Testis (tissue), 3 donors: ENCODE data around the gene RNASEH2A. TPM values are rescaled to one million over a fixed set of nuclear protein-coding genes. Genes with fewer than 3 reads are reported as not detected.

ENCODE experiments used
- DNase-seq: peaks from one replicate; pipeline ENCODE4 v3.0.0-alpha.2; 2019
- H3K27ac ChIP-seq, 2 donors: fragments of 200-600 bp; sonication (generic); one replicate each; pipeline ENCODE4 v1.5.1; 2019
- H3K27me3 ChIP-seq: fragments of 200-600 bp; sonication (generic); one replicate; pipeline ENCODE4 v1.5.1; 2019
- H3K36me3 ChIP-seq: fragments of 200-600 bp; sonication (generic); one replicate; pipeline ENCODE4 v1.5.1; 2017; ENCODE audit warnings: low read depth; ENCODE audit errors: missing control alignments
- H3K4me1 ChIP-seq: fragments of 200-600 bp; sonication (generic); one replicate; pipeline ENCODE4 v1.5.1; 2019
- H3K4me3 ChIP-seq, 2 donors: fragments of 200-600 bp; sonication (generic); one replicate each; pipeline ENCODE4 v1.5.1; 2017 to 2019
- H3K9me3 ChIP-seq: fragments of 200-600 bp; sonication (generic); one replicate; pipeline ENCODE4 v1.5.1; 2017
- POLR2A ChIP-seq: fragments of 450-650 bp; IDR thresholded peaks from one replicate; pipeline ENCODE4 v1.6.1; 2017; ENCODE audit warnings: antibody characterized with exemption, mild to moderate bottlenecking, moderate library complexity
- WGBS, 2 donors: methylation state at CpG; one replicate each; pipeline ENCODE4 v1.1.5; 2018; 5-methylcytosine and 5-hydroxymethylcytosine counted together
- intact Hi-C: fragments of 100-400 bp; cut with DNase I; formaldehyde crosslinking; loops from one replicate; pipeline ENCODE4 v1.15.1; 2023; ENCODE audit warnings: low total_unique reads
- polyA plus RNA-seq: library from polyadenylated mRNA; stranded (reverse); fragments of 350-450 nt; fragmentation: Illumina TruSeq; extraction: RNeasy Lipid Tissue Mini Kit (QIAGEN cat#74804); gene quantifications from one replicate; pipeline ENCODE4 v1.2.3, GENCODE V29; 2014; ENCODE audit warnings: low read depth, low replicate concordance; ENCODE audit not compliant: insufficient read depth
- total RNA-seq, 2 donors: library from RNA; depleted of rRNA; stranded (reverse); fragments of >200 nt; gene quantifications; one replicate each; pipeline ENCODE4 v1.2.3, GENCODE V29; 2016
- TF ChIP-seq, protein P1 (sequence below), 3 experiments: fragments of 450-650 bp in 2 of 3; fragments of 200-600 bp in 1 of 3; sonication (generic) in 1 of 3; IDR thresholded peaks; one replicate each; pipeline ENCODE4 v1.5.1; 2016 to 2019; ENCODE audit warnings: antibody characterized with exemption in 3 of 3, mild to moderate bottlenecking in 2 of 3, moderate library complexity in 1 of 3

Gene RNASEH2A
- total and polyA plus RNA-seq, 3 donors from 2014 or later = 14.1 to 18.6 (median 15.7) TPM

DNA sequence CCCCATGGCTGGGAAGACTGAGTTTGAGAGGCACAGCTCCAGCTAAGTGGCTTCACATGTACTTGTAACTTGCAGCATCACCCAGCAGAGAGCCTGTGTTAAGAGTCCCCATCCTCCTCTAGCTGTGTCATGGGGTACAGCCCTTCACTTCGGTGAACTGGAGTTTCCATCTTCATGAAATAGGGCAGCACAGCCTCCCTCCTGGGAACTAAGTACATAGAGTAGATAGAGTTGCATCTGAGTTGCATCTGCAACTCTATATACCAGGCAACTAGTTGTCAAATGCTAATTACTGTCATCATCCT is 6.0 kb upstream of the RNASEH2A start:
- peaks cover 24% of the 10 kb centered on the region for H3K4me1 ChIP-seq
- no peaks in the 10 kb centered on the region for H3K27me3 ChIP-seq
- intact Hi-C loops = no loop called here
- no peak overlapping the region for H3K4me3 ChIP-seq
- no peaks in the 10 kb centered on the region for H3K9me3 ChIP-seq
- H3K27ac ChIP-seq = no peak overlapping the region
- H3K36me3 ChIP-seq = no peaks in the 10 kb centered on the region
- no peak for DNase-seq
- 43% methylated on average over 1 of the region's 1 CpG; no CpG with 5 or more reads in 1 of the 2 donors for WGBS, 2 donors
- TF ChIP-seq, protein P1, sequence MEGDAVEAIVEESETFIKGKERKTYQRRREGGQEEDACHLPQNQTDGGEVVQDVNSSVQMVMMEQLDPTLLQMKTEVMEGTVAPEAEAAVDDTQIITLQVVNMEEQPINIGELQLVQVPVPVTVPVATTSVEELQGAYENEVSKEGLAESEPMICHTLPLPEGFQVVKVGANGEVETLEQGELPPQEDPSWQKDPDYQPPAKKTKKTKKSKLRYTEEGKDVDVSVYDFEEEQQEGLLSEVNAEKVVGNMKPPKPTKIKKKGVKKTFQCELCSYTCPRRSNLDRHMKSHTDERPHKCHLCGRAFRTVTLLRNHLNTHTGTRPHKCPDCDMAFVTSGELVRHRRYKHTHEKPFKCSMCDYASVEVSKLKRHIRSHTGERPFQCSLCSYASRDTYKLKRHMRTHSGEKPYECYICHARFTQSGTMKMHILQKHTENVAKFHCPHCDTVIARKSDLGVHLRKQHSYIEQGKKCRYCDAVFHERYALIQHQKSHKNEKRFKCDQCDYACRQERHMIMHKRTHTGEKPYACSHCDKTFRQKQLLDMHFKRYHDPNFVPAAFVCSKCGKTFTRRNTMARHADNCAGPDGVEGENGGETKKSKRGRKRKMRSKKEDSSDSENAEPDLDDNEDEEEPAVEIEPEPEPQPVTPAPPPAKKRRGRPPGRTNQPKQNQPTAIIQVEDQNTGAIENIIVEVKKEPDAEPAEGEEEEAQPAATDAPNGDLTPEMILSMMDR (IDR thresholded peaks at IDR 0.05) = no peak
- no peak for TF ChIP-seq POLR2A

DNA sequence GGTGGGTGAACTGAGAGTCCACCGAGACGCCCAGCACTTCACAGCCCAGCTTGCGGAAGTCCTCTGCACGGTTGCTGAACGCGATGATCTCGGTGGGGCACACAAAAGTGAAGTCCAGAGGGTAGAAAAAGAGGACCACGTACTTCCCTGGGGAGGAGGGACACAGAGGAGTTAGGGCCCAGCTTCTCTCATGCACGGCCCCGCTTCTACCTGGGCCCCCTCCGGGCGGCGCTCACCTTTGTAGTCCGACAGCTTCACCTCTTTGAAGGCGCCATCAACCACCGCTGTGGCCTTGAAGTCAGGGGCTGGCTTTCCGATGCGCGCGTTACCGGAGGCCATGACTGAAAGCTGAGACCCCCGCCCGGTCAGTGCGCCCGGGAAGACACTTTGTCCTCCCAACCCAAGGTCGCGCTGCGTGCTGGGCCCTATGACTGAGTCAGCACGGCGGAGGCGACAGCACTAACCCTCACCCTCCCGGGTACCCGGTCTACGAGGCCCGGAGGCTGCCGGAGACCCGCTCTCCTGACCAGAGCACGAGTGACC is 5.4 kb upstream of the RNASEH2A start:
- Histone ChIP-seq H3K9me3 (no peaks in the 10 kb centered on the region), H3K27me3 (no peaks in the 10 kb centered on the region), H3K36me3 (no peaks in the 10 kb centered on the region), H3K4me1 (peaks cover 20% of the 10 kb centered on the region), H3K4me3 (peak overlapping the region; percentile 78 to 87), H3K27ac (peak overlapping the region; percentile 69 to 70)
- no peak for TF ChIP-seq POLR2A
- TF ChIP-seq, protein P1 (IDR thresholded peaks at IDR 0.05) = no peak
- WGBS, 2 donors = 4% methylated on average over 11 to 37 of the region's 38 CpGs
- intact Hi-C loops = no loop called here
- DNase-seq = peak; percentile 25

DNA sequence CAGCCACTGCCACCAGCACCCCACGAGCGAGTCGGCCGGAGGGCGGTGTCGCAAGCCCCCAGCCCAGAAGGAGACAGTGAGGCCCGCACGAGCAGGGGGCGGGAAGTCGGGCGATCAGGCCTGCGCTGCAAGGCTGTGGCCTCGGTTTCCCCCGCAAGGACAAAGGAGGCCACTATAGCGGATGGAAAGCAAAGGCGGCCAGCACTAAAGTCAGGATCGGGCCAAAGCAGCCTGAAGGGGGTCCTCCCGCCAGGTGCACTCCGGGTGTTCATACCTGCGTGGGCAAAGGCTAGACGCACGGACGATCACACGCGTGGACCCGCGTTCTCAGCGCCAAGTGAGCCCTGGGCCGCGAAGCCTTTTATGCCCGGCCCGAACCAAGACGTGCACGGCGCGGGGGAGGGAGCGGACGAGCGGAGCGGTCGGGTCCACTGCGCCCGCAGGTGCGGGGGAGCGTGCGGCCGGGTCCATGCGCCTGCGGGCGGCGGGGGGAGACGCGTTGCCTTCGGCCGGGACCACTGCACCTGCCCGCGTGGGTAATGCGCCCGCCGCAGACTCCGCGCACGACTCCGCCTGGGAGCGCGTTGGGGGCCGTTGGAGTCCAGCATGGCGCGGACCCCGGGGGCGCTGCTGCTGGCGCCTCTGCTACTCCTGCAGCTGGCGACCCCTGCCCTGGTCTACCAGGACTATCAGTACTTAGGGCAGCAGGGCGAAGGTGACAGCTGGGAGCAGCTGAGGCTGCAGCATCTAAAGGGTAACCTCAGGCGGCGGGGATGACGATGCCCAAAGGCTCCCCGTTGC is 4.7 kb upstream of the RNASEH2A start, which contains the start of the genes PRDX2 and THSD8:
TSS of gene PRDX2 (minus strand) at position 335 of the 801 bp plus-strand sequence. CDS start 539 bp downstream, outside the sequence.
TSS of gene THSD8 (plus strand) at position 604 of the 801 bp plus-strand sequence. CDS start at position 607, 3 bp downstream.
- WGBS, 2 donors = 0% methylated on average over 67 of the region's 78 CpGs; no CpG with 5 or more reads in 1 of the 2 donors
- no peaks in the 10 kb centered on the region for H3K9me3 ChIP-seq

DNA sequence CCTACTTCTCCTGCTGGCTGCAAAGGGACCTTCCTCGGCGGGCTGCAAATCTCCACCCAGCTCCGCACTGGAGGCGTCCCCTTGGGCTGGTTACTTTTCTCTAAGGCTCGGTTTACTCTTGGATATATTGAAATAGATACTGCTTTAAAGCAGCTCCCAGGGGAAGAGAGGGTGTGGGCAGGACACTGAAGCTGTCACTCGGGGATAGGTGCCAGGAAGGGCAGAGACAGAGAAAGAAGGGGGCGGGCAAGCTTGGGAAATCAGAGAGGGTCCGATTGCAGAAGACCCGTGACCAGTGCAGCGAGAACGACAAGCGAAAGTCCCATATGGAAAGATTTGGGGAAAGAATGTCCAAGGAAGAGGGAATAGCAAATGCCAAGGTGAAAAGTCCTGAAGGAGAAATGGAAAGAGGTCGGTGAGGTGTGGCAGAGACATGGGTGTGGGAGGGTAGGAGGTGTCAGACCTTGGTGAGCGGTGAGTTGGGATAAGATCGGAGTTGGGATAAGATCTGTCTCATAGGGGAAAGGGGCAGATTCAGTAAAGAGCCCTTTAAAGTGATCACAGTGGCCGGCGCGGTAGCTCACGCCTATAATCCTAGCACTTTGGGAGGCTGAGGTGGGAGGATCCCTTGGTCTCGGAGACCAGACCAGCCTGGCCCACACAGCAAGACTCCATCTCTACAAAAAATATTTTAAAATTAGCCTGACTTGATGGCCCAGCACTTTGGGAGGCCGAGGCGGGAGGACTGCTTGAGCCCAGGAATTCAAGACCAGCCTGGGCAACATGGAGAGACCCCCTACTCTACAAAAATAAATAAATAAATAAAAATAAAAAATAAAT is 3.9 kb upstream of the RNASEH2A start:
- Histone ChIP-seq H3K4me3 (peak overlapping the region; percentile 78 to 87), H3K27ac (no peak overlapping the region)
- DNase-seq = no peak

More for the DNA sequence above, 4.7 kb upstream of the RNASEH2A start, which contains the start of the genes PRDX2 and THSD8:
- Histone ChIP-seq H3K4me1 (peaks cover 17% of the 10 kb centered on the region), H3K4me3 (peak within 1 kb of the TSS; percentile 78 to 87), H3K27me3 (no peaks in the 10 kb centered on the region), H3K27ac (peak within 1 kb of the TSS; percentile 69 to 70), H3K36me3 (no peaks in the 10 kb centered on the region)
- DNase-seq = peak; percentile 83
- intact Hi-C loops = no loop called here
- TF ChIP-seq, protein P1 (IDR thresholded peaks at IDR 0.05) = peak in 2 of 3 experiments; percentile 3 to 5
- TF ChIP-seq POLR2A = peak; percentile 14

More for the DNA sequence above, 3.9 kb upstream of the RNASEH2A start:
- no peaks in the 10 kb centered on the region for H3K27me3 ChIP-seq
- 28 to 32% methylated on average over 22 of the region's 22 CpGs for WGBS, 2 donors
- no peaks in the 10 kb centered on the region for H3K9me3 ChIP-seq
- intact Hi-C loops = no loop called here
- TF ChIP-seq, protein P1 (IDR thresholded peaks at IDR 0.05) = no peak
- no peak for TF ChIP-seq POLR2A
- H3K36me3 ChIP-seq = no peaks in the 10 kb centered on the region
- H3K4me1 ChIP-seq = peaks cover 17% of the 10 kb centered on the region
